ENCODE results near the gene CDK12.
"Not testable (repeated sequence)": the region's sequence is repeated elsewhere in the genome, so short reads cannot be mapped to it uniquely, and the experiment has no call there.

GRCh38 chr17:39544361-39544760 is 83.1 kb downstream of the CDK12 start:
- TF ChIP-seq, protein P1, sequence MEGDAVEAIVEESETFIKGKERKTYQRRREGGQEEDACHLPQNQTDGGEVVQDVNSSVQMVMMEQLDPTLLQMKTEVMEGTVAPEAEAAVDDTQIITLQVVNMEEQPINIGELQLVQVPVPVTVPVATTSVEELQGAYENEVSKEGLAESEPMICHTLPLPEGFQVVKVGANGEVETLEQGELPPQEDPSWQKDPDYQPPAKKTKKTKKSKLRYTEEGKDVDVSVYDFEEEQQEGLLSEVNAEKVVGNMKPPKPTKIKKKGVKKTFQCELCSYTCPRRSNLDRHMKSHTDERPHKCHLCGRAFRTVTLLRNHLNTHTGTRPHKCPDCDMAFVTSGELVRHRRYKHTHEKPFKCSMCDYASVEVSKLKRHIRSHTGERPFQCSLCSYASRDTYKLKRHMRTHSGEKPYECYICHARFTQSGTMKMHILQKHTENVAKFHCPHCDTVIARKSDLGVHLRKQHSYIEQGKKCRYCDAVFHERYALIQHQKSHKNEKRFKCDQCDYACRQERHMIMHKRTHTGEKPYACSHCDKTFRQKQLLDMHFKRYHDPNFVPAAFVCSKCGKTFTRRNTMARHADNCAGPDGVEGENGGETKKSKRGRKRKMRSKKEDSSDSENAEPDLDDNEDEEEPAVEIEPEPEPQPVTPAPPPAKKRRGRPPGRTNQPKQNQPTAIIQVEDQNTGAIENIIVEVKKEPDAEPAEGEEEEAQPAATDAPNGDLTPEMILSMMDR (IDR thresholded peaks at IDR 0.05 in 4 of 5, conservative IDR thresholded peaks at IDR 0.05 in 1 of 5): not testable (repeated sequence)
- TF ChIP-seq POLR2A (IDR thresholded peaks at IDR 0.05): not testable (repeated sequence)

Measured in gastrocnemius medialis (tissue), 4 donors.